OCI-LY3 (cell line): Measurements from ENCODE around the gene ARL6IP5.

ENCODE experiments used
- EZH2phosphoT487 ChIP-seq: fragments of 200-600 bp; shearing (Covaris generic); IDR thresholded peaks from 2 replicates; pipeline ENCODE4 v1.6.1; 2018; ENCODE audit warnings: antibody characterized with exemption, mixed run types, low read depth
- TF ChIP-seq, protein P1 (sequence below): fragments of 200-600, 300-600 bp; sonication (generic); IDR thresholded peaks from 2 replicates; pipeline ENCODE4 v1.5.1; 2014; ENCODE audit warnings: antibody characterized with exemption, low read length, low read depth

DNA sequence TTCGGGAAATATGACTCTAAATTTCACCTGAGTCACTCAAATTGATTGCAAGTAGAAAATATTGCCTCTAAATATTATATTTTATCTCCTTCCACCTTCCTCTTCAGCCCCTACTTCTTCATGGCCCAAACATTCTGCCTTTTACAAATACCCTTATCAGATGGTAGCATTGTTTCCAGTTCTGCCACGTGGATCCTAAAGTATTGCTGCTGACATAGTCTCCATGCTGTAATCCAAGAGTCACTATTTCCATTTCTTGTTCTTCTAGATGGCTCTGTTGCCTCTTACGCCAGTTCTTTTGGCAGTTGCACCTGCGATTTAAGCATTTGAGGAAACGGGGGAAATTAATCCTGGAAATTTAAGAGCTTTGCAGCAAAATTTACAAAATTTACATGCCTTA lies 24.1 kb downstream of the ARL6IP5 start:
- TF ChIP-seq, protein P1, sequence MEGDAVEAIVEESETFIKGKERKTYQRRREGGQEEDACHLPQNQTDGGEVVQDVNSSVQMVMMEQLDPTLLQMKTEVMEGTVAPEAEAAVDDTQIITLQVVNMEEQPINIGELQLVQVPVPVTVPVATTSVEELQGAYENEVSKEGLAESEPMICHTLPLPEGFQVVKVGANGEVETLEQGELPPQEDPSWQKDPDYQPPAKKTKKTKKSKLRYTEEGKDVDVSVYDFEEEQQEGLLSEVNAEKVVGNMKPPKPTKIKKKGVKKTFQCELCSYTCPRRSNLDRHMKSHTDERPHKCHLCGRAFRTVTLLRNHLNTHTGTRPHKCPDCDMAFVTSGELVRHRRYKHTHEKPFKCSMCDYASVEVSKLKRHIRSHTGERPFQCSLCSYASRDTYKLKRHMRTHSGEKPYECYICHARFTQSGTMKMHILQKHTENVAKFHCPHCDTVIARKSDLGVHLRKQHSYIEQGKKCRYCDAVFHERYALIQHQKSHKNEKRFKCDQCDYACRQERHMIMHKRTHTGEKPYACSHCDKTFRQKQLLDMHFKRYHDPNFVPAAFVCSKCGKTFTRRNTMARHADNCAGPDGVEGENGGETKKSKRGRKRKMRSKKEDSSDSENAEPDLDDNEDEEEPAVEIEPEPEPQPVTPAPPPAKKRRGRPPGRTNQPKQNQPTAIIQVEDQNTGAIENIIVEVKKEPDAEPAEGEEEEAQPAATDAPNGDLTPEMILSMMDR, result no peak
- no peak for TF ChIP-seq EZH2phosphoT487
